NCI-H2107 treated with DMSO at 0.1 percent for 48 hours (cell line): ENCODE results near the gene PLXNC1.

Experiments used
- DNase-seq: peaks from one replicate; lab custom pipeline; 2025; ENCODE audit not compliant: unreplicated experiment; lab: John Stamatoyannopoulos, UW

Gene PLXNC1

GRCh38 chr12:94263011-94263811 is 114.8 kb downstream of the PLXNC1 start:
- no peak for DNase-seq

GRCh38 chr12:94263905-94264561 is 115.7 kb downstream of the PLXNC1 start:
- no peak for DNase-seq

- DNase-seq, result no peak
Observed at GRCh38 chr12:94264736-94265485, 116.5 kb downstream of the PLXNC1 start.

DNA sequence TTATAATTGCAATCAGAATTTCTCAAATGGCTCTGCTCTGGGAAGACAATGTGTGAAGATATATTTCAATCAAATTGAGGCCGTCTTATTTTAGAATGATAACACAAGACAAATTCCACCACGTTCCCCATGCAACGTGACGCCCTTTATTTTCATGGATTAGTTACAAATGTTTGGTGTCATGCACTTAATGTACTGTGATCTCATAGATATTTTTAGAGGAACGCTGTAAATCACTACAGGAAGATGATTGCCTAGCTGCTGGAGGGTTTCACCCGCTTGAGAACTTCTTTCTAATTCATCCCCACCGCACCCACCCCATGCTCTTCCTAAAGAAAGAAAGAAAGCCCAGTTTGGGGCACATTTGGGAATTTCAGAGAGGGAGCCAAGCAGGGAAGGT is 117.2 kb downstream of the PLXNC1 start:
- DNase-seq, result no peak

- DNase-seq, result no peak
Observed at GRCh38 chr12:94265966-94266745, 117.8 kb downstream of the PLXNC1 start.

DNA sequence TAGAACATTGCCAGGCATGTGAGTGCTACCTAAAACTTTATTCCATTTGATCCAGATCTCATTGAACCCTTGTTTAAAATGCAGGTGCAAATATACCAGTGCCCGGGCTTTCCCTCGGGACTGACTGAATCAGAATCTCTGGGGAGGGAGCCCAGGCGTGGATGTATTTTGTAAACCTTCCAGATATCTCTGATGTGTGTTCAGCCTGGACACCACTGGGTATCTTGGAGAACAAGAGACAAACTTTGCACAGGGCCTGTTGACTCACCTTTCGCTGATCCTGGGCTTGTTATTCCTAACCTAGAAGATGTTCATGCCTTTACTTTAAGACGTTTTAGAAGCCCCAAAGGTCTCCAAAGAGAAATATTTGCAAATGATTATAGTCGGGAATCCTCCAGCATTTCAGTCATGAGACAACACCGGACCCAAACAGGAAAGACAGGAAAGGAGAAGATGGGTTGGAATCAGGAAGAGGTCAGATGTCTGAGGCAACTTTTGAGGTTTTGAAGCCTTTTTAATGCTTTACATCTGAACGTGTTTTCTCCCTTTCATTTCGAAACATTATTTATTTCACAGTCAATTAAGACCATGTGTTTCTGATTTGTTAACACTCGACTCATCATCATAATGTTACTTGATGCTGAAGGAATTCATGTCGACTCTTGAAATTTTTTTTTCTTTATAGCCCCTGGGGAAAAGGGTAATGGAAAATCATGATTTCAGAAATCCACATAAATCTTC is 118.6 kb downstream of the PLXNC1 start:
- no peak for DNase-seq

- DNase-seq, result no peak
Observed at GRCh38 chr12:94267537-94267872, 119.1 kb downstream of the PLXNC1 start.

DNA sequence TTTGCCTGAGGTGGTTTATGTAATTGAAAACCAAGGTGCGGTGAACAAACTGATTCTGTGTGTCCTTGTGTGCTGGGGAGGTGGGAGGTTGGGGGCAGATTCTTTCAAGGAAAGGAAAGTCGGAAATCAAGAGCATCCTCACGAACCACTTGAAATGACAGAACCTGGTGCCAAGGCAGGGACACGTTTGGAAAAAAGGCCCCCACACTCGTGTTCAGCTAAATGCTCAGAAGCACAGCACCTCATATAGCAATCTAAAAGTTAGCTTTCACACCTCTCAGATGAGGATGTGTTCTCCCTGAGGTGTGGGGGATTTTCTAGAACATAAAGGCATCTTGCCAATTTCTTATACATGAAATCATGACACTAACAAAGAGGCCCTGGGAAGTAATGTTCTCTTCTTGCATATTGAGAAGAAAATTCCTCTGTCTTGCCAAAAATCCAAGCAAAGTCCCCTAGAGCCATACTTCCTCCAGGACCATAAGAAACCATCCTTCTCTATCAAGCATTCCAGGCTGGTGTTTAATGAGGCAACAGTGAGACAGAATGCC is 119.6 kb downstream of the PLXNC1 start:
- DNase-seq, result no peak

DNA sequence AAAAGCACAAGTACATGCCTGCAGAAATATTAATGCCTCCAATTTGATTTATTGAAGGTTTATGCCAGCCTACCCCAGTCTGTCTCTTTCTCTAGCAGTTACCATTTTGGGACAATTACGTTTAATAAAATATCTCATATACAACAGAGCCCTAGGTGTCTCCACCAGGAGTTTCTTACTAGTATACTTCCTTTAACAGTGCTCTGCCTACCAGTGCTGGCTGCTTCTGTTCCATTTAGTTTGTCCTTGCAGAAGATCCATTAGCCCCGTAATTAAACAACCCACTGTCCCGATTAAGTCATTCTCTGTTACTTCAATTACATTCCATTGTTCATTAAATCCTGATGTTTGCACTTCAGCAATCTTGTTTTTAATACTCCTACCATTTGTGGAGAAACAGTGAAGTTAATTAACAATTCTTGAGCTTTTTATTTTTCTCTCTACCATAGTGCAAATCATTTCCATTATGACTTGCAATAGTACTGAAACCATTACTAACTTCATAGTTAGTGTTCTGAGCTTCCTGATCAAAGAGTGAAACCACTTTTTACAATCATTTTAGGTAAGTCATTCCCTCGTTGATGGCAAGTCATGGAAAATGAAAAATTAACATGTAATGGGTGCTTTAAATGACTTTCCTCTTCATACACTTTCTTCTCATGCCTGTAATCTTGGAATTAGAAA is 121.1 kb downstream of the PLXNC1 start:
- no peak for DNase-seq

- no peak for DNase-seq
Observed at GRCh38 chr12:94271351-94271750, 123.0 kb downstream of the PLXNC1 start.

GRCh38 chr12:94272280-94272679 is 123.9 kb downstream of the PLXNC1 start:
- no peak for DNase-seq

DNA sequence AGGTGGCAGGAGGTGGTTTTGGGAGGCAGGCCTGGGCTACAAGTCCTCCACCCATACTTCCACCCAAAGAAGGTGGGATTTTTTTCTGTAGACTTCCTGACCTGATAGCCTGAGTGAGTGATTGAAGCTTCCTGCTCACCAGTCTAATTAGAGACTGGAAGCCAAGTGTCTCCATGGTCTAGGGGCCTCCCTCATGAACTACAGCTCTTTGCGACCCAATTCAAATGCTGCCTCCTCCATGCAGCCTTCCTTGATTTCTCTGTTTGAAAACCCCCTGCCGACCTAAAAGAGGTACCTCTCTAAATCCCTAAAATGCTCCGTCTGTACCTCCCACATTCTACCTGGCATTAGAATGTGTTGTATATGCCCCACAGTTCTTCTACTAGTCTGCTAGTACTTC is 124.9 kb downstream of the PLXNC1 start:
- DNase-seq, result no peak

- DNase-seq, result no peak
Observed at GRCh38 chr12:94276725-94277124, 128.3 kb downstream of the PLXNC1 start.

DNA sequence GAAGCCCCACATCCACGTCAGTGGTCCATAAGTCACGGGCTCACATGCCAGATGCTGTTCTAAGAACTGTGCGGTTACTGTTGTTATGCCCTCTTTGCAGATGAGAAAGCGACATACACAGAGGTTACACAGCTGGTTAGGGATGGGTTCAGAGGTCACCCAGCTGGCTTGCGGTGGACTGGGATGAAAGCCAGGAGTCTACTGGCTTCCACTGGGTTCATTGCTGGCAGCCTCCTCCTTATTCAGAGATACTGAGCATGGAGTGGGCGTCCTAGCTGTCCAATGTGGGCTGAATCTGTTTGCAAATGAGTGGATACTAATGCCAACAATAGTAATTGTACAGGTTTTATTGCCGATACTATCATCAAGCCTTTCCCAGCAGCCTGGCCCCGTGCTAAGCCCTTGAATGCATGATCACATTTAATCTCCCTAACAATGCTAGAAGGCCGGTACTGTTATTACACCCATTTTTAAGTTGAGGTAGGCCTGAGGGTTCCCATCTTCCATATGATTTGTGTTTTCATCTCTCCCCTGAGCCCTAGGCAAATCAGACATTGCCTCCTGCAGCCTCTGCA is 129.1 kb downstream of the PLXNC1 start:
- DNase-seq, result no peak

DNA sequence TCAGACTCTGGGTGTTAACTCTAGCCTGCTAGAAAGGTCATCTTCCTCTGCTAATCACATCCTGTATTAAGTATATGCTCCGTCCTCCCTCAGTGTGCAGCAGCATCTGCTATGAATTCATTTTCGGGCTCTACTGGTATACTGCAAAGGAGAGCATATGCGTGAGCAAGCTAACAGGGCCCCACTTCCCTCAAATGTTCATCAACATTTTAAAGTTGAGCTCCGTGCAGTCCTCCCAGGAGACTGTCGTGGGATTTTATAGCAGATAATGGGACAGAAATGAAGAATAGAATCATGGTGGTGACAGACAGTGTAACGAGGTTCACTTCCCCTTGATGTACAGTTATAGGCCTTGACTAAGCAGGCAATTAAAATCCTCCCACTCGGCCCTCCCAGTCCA is 131.7 kb downstream of the PLXNC1 start:
- no peak for DNase-seq

- no peak for DNase-seq
Observed at GRCh38 chr12:94282675-94283074, 134.3 kb downstream of the PLXNC1 start.

GRCh38 chr12:94284046-94284445 is 135.7 kb downstream of the PLXNC1 start:
- DNase-seq, result no peak

- no peak for DNase-seq
Observed at GRCh38 chr12:94284859-94285258, 136.5 kb downstream of the PLXNC1 start.

- DNase-seq, result no peak
Observed at GRCh38 chr12:94285943-94286582, 137.7 kb downstream of the PLXNC1 start.
